Rectal smooth muscle tissue (tissue), 1 donor: Measurements from ENCODE around the gene DUSP11.

Experiments used
- H3K27ac ChIP-seq: one replicate; pipeline ENCODE4 v1.7.0; 2013; ENCODE audit warnings: low read depth, low read length, inconsistent platforms
- H3K27me3 ChIP-seq: one replicate; pipeline ENCODE4 v1.7.0; 2013; ENCODE audit warnings: low read length; ENCODE audit not compliant: control insufficient read depth, insufficient read depth
- H3K36me3 ChIP-seq: one replicate; pipeline ENCODE4 v1.7.0; 2013; ENCODE audit warnings: low read length; ENCODE audit not compliant: control insufficient read depth, insufficient read depth
- H3K4me1 ChIP-seq: one replicate; pipeline ENCODE4 v1.7.0; 2013; ENCODE audit warnings: low read length; ENCODE audit not compliant: control insufficient read depth, insufficient read depth
- H3K4me3 ChIP-seq: one replicate; pipeline ENCODE4 v1.7.0; 2013; ENCODE audit warnings: low read length
- H3K9ac ChIP-seq: one replicate; pipeline ENCODE4 v1.7.0; 2013; ENCODE audit warnings: low read length

The DUSP11 gene

DNA sequence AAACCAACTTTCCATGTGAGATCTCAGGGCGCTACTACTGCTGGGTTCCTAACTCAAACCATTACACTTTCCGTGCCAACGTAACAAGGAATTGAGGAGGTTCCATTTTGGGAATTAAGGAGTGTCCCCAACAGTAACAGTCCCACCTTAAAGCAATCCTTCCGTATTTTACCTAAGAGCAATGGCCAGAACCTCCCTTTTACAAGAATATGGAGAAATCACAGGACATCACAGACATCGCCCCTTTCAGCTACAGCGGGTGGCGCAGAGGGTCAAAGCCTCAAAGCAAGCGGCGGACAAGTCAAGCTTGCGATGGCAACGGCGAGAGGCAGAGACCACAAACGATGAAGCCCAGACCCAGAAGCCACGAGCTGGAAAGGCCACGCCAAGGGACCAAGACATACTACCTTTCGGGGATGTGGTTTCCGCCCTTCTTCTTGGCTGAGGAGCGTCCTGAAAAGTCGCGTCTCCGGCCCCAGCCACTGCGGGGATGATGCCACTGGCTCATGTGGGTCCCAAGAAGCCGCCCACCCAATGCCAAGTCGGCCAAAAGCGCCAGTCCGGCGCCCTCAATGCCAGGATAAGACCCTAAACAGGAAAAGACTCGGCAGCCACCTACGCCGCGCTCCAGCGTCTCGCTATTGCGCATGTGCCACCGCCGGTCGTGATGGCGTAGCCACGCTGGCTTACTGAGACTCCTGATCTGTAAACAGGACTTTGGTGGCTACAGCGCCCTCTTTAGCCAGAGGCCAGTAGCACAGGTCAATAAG is at the start of gene DUSP11:
Gene DUSP11 (minus strand): TSS at position 637 of the 770 bp plus-strand sequence. CDS start 129 bp downstream, at position 508.
- Histone ChIP-seq H3K4me3 (peak within 1 kb of the TSS; percentile 93), H3K27ac (peak within 1 kb of the TSS; percentile 82), H3K9ac (peak within 1 kb of the TSS; percentile 89), H3K4me1 (peaks cover 3% of the 10 kb centered on the region), H3K36me3 (peaks cover 2% of the 10 kb centered on the region), H3K27me3 (no peaks in the 10 kb centered on the region)

DNA sequence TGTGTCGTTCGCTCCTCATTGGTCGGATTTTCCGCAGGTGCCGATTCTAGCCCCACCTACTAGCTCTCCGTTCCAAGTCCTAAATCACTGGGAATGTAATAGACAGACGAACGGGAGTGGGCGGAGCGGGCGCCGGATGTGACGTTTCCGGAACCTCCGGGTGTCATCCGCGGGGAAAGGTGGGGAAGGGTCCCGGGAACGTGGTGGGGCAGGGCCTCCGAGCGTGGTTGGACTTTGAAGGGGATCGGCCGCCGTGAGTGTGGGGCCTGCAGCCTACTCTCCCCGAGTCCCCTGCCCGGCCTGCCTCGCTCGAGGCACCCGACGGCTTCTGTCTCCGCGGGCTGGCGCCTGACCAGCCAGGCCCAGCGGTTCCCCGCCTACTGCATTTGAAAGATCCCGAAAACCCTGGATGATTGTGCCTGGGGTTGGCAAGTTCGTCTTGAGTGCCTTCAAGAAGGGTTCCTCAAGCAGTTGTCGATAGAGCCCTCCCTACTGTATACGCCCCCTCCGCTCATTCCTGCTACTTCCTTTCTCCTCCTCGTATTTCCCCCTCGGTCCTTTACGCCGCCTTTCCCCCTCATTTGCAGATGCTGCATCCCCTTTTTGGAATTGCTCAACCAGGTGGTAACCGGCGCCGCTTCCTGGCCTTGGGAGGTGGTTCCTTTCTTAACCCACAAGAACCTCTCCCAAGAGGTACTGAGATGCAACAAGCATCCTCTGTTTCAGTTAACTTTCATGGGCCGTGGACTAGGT is 49.1 kb upstream of the DUSP11 start, which contains the start of gene STAMBP:
Gene STAMBP (plus strand): TSS at position 144 of the 753 bp plus-strand sequence. CDS start 1,896 bp downstream, outside the sequence.
- Histone ChIP-seq H3K4me1 (peaks cover 31% of the 10 kb centered on the region), H3K27ac (peak within 1 kb of the TSS; percentile 97), H3K4me3 (peak within 1 kb of the TSS; percentile 71), H3K36me3 (peaks cover 5% of the 10 kb centered on the region), H3K9ac (peak within 1 kb of the TSS; percentile 96), H3K27me3 (no peaks in the 10 kb centered on the region)

DNA sequence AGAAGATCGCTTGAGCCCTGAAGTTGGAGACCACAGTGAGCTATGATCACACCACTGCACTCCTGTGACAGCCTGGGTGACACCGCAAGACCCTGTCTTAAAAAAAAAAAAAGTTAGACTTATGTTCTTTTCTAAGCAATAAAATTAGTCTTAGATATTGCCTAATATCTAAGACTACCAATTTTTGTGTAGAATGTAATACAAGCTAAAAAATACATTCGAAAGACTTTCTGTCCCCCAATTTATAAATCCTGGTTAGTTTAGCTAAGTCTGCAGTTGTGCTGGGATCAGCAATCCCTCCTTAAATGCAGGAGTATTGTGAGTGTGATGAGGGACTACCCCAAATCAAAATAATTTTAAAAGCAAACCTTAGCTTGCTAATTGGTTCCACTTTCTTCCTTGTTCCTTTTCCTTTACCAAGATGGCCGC is 48.5 kb upstream of the DUSP11 start:
- Histone ChIP-seq H3K4me3 (peak overlapping the region; percentile 71), H3K27ac (peak overlapping the region; percentile 97), H3K4me1 (peaks cover 31% of the 10 kb centered on the region), H3K9ac (no peak overlapping the region), H3K36me3 (peaks cover 5% of the 10 kb centered on the region), H3K27me3 (no peaks in the 10 kb centered on the region)

DNA sequence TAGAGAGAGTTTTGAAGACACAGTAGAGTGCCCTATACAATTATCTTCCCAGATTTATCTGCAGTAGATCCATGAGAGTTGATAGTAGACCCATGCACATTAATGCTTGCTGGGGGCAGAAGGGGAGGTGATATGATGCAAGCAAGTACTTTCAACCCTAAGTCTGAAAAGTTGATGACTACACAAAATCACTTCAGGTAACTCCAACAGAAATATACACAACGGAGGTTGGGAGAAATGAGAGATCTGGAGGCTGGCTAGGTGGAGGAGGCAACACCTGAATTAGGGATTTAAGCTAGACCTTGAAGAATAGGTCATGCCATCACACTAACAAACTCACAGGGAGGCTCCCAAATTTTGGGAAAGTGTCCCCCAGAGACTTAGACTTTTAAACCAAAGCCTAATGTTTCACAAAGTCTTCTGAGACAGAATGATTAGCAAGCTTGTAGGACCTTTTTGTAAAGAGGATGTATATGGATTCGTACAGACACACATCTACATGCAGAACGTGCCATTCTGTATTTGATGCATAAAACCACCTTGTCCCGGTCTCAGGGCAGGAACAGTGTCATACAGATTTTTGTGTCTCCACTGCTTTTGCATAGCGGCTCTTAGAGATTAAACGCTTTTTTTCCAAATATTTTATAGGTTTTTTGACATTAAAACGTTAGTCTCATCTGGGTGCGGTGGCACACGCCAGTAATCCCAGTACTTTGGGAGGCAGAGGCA is 47.9 kb upstream of the DUSP11 start:
- Histone ChIP-seq H3K27me3 (no peaks in the 10 kb centered on the region), H3K4me3 (peak overlapping the region; percentile 71), H3K27ac (peak overlapping the region; percentile 97), H3K36me3 (peaks cover 5% of the 10 kb centered on the region), H3K4me1 (peaks cover 28% of the 10 kb centered on the region), H3K9ac (no peak overlapping the region)

DNA sequence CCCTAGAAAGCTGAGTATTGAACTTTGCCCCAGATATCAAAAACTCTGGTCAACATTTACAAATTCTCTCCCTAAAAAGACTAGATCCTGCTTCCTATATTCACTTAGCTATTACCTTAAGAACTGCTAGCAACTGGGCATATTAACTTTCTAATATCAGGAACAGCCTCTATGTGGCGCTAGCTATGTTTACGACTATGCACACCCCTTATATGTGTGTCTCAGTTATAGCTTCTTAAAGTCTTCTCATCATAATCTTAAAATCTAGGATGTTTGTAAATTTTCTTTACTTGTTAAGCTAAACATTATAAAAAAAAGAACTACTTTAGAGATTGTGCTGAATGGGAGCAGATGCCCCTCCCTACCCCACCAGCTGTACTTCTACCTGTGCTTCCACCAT is 47.1 kb upstream of the DUSP11 start:
- Histone ChIP-seq H3K4me1 (peaks cover 22% of the 10 kb centered on the region), H3K4me3 (no peak overlapping the region), H3K27me3 (no peaks in the 10 kb centered on the region), H3K9ac (no peak overlapping the region), H3K27ac (no peak overlapping the region), H3K36me3 (no peaks in the 10 kb centered on the region)

DNA sequence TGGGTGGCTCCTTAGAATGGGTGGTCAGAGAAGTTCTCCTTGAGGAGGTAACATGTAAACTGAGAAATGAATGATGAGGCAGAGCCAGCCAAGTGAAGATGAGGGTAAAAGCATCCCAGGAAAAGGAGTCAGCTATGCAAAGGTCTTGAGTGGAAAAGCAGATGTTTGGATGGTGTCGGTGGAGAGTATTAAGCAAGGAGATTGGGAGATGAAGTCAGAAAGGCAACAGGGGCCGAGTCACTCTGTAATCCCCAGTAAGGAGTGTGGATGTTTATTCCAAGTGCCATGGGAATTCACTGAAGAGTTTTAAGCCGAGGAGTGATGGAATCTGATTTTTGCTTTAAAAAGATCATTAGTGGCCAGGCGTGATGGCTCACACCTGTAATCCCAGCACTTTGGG is 45.5 kb upstream of the DUSP11 start:
- no peak overlapping the region for H3K9ac ChIP-seq
- H3K36me3 ChIP-seq = no peaks in the 10 kb centered on the region
- peaks cover 19% of the 10 kb centered on the region for H3K4me1 ChIP-seq
- no peaks in the 10 kb centered on the region for H3K27me3 ChIP-seq
- no peak overlapping the region for H3K27ac ChIP-seq
- H3K4me3 ChIP-seq = no peak overlapping the region

DNA sequence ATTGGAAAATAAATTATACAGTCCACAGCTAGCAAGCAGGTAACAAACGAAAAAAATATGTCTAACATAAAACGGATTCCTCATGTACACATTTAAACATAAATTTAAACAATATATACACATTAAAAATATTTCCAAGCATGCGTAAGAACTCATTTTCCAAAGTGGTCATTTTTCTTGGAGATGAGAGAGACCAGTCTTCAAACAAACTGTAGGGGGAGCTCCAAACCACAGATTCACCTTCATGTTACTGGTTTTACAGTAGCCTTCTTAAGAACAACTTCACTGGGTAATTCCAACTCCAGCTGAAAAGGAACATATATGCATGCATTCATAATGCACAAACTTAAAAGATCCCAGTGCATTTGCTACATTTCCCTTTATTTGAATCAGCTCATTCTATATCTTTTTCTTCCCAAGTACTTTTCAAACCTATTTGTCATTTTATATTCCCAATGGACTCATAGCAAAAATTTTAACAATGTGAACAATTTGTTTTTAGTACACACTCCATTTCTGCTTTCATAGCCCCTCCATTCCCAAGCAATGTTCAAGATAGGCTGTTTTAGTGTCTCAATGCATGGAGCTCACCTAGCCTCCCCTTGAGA is 44.1 kb upstream of the DUSP11 start:
- Histone ChIP-seq H3K9ac (no peak overlapping the region), H3K4me1 (peaks cover 11% of the 10 kb centered on the region), H3K4me3 (no peak overlapping the region), H3K36me3 (no peaks in the 10 kb centered on the region), H3K27me3 (no peaks in the 10 kb centered on the region), H3K27ac (no peak overlapping the region)

DNA sequence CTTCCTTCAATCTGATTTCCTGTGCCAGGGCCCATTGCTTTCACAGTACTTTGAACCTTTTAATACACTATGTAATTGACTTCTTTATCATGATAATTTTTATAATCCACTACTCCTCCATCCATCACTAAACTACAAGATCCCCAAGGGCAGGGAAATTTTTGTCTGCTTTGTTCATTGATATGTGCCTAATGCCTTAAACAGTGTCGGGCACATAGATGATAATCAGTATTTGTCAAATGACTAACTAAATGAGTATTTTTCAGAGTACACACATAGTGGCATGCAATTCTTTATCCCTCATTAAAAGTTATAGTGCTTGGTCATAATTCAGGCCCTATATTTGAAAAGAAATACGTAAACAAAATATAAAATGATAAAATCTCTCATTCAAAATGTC is 43.5 kb upstream of the DUSP11 start:
- Histone ChIP-seq H3K27ac (no peak overlapping the region), H3K27me3 (no peaks in the 10 kb centered on the region), H3K9ac (no peak overlapping the region), H3K4me3 (no peak overlapping the region), H3K36me3 (no peaks in the 10 kb centered on the region), H3K4me1 (peaks cover 10% of the 10 kb centered on the region)

DNA sequence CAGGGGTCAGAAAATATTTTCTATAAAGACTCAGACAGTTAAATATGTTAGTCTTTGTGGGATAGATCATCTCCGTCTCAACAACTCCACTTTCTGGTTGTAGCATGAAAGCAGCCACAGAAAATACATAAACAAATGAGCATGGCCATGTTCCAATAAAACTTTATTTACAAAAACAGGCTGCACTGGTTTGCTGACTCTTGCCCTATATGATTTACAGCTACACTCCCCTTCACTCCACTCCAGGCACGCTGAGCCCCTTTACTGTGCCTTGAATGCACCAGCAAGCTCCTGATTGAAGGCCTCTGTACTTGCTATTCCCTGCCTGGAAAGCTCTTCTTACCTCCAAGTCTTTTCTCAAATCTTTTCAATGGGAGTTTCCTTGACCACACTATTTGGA is 43.1 kb upstream of the DUSP11 start:
- Histone ChIP-seq H3K27ac (no peak overlapping the region), H3K27me3 (no peaks in the 10 kb centered on the region), H3K36me3 (no peaks in the 10 kb centered on the region), H3K4me1 (peaks cover 6% of the 10 kb centered on the region), H3K4me3 (no peak overlapping the region), H3K9ac (no peak overlapping the region)

DNA sequence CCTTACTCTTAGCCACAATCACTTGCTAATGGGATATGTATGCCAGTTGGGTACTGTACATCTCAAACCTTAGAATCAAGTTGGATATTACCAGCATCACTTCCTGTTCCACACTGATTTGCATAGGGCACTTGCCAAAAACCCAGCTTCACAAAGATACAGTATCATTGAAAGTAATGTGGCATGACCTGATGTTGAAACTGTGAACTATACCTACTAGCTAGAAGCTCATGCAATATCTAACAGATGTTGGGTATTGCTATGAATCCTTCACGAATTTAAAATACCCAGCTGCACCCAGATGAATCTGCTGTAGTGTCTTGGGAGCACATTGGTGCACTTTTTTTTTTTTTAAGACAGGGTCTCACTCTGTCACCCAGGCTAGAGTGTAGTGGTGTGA is 42.4 kb upstream of the DUSP11 start:
- H3K27me3 ChIP-seq = no peaks in the 10 kb centered on the region
- H3K4me3 ChIP-seq = no peak overlapping the region
- peaks cover 2% of the 10 kb centered on the region for H3K4me1 ChIP-seq
- H3K9ac ChIP-seq = no peak overlapping the region
- H3K36me3 ChIP-seq = no peaks in the 10 kb centered on the region
- no peak overlapping the region for H3K27ac ChIP-seq

DNA sequence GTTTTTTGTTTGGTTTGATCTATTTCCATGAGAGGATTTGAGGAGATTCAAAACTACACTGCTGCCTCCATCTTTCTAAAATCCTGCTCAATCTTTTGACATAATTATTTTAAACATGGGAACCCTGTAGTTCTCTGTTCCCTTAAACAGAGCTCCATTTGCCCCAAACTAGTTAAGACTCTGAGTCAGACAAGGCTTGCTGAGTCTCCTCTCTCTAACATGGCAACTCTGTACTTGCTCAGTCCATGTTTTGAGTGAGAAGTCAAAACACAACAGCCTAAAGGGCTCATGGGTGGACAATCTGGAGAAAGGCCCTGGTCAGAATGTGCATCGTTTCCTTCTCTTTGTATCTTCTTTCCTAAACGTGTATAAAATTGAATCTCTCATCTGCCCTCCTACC is 41.8 kb upstream of the DUSP11 start:
- H3K36me3 ChIP-seq = no peaks in the 10 kb centered on the region
- H3K9ac ChIP-seq = no peak overlapping the region
- peaks cover 2% of the 10 kb centered on the region for H3K4me1 ChIP-seq
- H3K27me3 ChIP-seq = no peaks in the 10 kb centered on the region
- no peak overlapping the region for H3K4me3 ChIP-seq
- no peak overlapping the region for H3K27ac ChIP-seq

DNA sequence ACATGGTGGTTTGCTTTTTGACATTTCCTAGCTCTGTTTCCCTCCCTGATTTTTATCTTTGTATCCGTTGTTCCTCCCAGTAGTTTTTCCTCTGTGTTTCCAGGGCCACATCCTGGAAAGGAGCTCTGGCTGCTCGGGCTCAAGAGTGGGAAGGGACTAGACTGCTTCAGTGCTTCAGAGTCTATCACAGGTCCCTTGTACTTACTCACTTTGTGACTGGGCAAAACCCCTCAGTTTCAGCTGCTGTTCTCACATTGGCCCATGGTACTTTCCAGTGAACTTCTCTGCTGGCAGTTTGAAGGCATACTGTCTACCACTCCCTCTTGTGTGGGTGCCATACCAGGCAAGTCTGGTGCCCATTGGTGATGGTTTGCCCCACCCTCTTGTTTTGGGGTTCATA is 41.3 kb upstream of the DUSP11 start:
- H3K9ac ChIP-seq = no peak overlapping the region
- peaks cover 2% of the 10 kb centered on the region for H3K4me1 ChIP-seq
- H3K4me3 ChIP-seq = no peak overlapping the region
- H3K36me3 ChIP-seq = no peaks in the 10 kb centered on the region
- H3K27me3 ChIP-seq = no peaks in the 10 kb centered on the region
- no peak overlapping the region for H3K27ac ChIP-seq
